Astrocyte of the cerebellum (primary cell): ENCODE measurements around the gene PATL2.

ENCODE experiments used
- DNase-seq: peaks from one replicate; pipeline ENCODE4 v3.0.0-alpha.2; 2011; ENCODE audit warnings: low read depth
- H3K4me3 ChIP-seq: 2 replicates; pipeline ENCODE4 v1.5.1; 2011; ENCODE audit warnings: mild to moderate bottlenecking, low read depth, low read length, moderate library complexity
- in situ Hi-C: cut with HindIII; loops from 2 replicates; pipeline ENCODE4 v1.10.0; 2017; ENCODE audit warnings: low sequenced_read_pairs
- TF ChIP-seq, protein P1 (sequence below): IDR thresholded peaks from 2 replicates; pipeline ENCODE4 v1.5.1; 2012; ENCODE audit warnings: low read length, low read depth, moderate library complexity, mild to moderate bottlenecking; ENCODE audit errors: missing control alignments

Gene PATL2

DNA sequence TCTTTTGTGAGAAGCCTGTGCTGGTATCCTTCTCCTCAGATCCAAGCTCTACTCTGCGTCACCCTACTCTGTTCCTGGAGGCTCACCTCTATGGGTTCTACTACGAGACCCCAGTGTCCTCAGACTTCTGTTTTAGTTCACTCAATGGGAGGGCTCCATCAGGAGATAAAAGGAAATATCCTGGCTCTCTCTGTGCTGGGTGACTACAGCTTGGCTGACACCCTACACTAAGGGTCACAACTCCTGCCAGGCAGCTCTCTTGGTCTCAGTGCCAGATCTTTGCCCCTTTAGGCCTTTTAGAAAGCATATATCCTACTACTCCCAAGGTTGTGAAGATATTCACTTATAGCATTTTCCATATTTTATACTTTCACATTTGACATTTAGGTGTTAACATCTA lies 94.1 kb downstream of the PATL2 start:
- no peak overlapping the region for H3K4me3 ChIP-seq
- TF ChIP-seq, protein P1, sequence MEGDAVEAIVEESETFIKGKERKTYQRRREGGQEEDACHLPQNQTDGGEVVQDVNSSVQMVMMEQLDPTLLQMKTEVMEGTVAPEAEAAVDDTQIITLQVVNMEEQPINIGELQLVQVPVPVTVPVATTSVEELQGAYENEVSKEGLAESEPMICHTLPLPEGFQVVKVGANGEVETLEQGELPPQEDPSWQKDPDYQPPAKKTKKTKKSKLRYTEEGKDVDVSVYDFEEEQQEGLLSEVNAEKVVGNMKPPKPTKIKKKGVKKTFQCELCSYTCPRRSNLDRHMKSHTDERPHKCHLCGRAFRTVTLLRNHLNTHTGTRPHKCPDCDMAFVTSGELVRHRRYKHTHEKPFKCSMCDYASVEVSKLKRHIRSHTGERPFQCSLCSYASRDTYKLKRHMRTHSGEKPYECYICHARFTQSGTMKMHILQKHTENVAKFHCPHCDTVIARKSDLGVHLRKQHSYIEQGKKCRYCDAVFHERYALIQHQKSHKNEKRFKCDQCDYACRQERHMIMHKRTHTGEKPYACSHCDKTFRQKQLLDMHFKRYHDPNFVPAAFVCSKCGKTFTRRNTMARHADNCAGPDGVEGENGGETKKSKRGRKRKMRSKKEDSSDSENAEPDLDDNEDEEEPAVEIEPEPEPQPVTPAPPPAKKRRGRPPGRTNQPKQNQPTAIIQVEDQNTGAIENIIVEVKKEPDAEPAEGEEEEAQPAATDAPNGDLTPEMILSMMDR: no peak
- DNase-seq: no peak
- in situ Hi-C loops: no loop called here
